BLaER1 (cell line): ENCODE measurements around the gene CMC2.

Experiments
- H3K27ac ChIP-seq: shearing (Covaris generic); formaldehyde crosslinking; 2 replicates; pipeline ENCODE4 v1.8.1; 2022
- H3K27me3 ChIP-seq: shearing (Covaris generic); formaldehyde crosslinking; 2 replicates; pipeline ENCODE4 v1.8.1; 2022
- H3K36me3 ChIP-seq: shearing (Covaris generic); formaldehyde crosslinking; 2 replicates; pipeline ENCODE4 v1.8.1; 2022
- H3K4me1 ChIP-seq: shearing (Covaris generic); formaldehyde crosslinking; 2 replicates; pipeline ENCODE4 v1.8.1; 2022
- H3K4me2 ChIP-seq: shearing (Covaris generic); formaldehyde crosslinking; 2 replicates; pipeline ENCODE4 v1.8.1; 2022
- H3K4me3 ChIP-seq: shearing (Covaris generic); formaldehyde crosslinking; 2 replicates; pipeline ENCODE4 v1.8.1; 2022
- H3K9ac ChIP-seq: shearing (Covaris generic); formaldehyde crosslinking; 2 replicates; pipeline ENCODE4 v1.8.1; 2022
- H3K9me3 ChIP-seq: shearing (Covaris generic); formaldehyde crosslinking; 2 replicates; pipeline ENCODE4 v1.8.1; 2022
- H4K20me1 ChIP-seq: shearing (Covaris generic); formaldehyde crosslinking; 2 replicates; pipeline ENCODE4 v1.8.1; 2022
- Cebpa-rat ChIP-seq: shearing (Covaris generic); IDR thresholded peaks from 2 replicates; pipeline ENCODE4 v1.8.1; 2022

Gene CMC2

DNA sequence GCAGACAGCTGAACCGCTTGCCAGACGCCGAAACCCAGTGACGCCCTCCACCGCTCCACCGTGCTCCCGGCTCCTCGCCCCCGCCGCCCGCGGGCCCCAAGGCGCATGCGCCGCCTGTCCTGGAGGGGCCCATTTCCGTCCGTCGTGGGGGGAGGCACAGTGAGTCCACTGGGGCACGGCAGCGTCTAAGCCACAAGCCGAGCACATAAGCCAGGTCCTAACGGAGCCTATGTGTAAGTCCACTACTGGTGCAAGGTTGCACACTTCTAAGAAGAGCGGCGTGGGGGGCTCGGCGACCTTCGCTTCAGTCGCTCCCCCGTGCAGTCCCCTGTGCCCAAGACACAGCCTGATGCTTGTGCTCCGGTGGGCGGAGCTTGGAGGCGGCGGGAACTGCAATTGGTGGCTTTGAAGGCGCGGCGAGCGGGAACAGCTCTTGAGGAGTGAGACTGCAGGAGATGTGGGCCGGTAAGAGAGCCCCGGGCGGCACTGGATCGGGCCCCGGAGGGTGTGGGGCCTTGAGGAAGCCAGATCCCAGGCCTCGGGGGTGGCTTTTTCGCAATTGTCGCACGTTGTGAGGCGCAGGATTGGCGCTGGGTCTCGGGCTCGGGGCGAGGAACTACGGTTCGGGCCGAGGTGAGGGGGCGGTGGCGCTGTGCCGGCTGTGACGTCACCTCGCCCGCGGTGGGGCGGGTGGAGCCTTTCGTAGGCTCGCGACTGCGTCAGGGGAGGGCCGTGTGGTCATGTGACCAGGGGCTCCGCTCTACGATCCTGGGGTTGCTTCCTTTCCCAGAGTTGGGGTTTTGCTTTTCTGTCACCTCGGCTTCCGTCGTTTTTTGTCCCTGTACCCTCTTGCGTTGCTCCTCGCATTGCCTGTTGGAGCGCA is at the start of gene CMC2, which contains the start of gene CENPN:
TSS of gene CMC2 (minus strand) at position 73 of the 883 bp plus-strand sequence. CDS start 9,491 bp downstream, outside the sequence.
TSS of gene CENPN (plus strand) at position 402 of the 883 bp plus-strand sequence. CDS start 4,726 bp downstream, outside the sequence.
- Histone ChIP-seq H3K27me3 (no peaks in the 10 kb centered on the region), H3K27ac (peak within 1 kb of the TSS; percentile 100), H3K9ac (peak within 1 kb of the TSS; percentile 100), H4K20me1 (peaks cover 40% of the 10 kb centered on the region), H3K4me3 (peak within 1 kb of the TSS; percentile 98), H3K9me3 (no peaks in the 10 kb centered on the region), H3K36me3 (peaks cover 23% of the 10 kb centered on the region), H3K4me1 (peaks cover 42% of the 10 kb centered on the region), H3K4me2 (peak within 1 kb of the TSS; percentile 77)
- TF ChIP-seq Cebpa-rat: no peak

DNA sequence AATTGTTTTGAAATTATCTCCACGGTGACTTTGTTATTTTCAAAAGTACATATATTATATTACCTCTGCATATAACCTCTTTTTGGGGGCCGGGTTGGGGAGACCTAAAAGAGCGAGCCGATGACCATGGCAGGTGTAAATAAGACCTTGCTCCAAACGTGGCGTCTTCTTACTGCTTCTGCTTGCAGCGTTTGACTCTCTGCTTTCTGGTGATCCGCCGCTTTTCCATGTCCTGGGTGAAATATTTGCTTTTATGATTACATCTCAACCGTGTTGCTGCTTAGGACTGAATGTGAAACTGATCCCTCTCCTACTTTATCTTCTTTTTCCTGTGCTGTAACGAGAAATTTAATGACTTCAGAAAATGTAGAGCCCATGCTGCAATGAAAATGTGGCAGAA is 47.1 kb upstream of the CMC2 start:
- peaks cover 12% of the 10 kb centered on the region for H3K9me3 ChIP-seq
- H3K27ac ChIP-seq: no peak overlapping the region
- H4K20me1 ChIP-seq: no peaks in the 10 kb centered on the region
- TF ChIP-seq Cebpa-rat: no peak
- no peak overlapping the region for H3K4me3 ChIP-seq
- no peak overlapping the region for H3K4me2 ChIP-seq
- no peak overlapping the region for H3K9ac ChIP-seq
- no peaks in the 10 kb centered on the region for H3K27me3 ChIP-seq
- H3K36me3 ChIP-seq: no peaks in the 10 kb centered on the region
- no peaks in the 10 kb centered on the region for H3K4me1 ChIP-seq

DNA sequence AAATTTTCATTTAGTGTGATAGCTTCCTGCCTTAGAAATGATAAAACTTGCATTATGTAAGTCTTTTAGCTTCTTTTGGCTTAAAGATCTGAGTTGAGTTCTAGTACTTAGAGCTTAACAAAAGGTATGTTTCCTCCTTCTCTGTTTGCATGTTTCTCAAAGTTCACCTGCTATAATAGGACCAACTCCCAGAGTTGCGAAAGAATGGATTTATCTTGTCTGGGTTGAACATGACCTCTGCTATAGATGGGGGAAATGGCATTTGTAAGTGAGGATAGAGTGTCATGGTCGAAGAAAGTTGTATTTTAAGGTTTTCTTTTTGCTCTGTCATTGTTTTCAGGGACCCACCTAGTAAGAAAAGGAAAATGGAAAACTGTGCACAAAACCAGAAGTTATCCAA is 36.1 kb upstream of the CMC2 start:
- TF ChIP-seq Cebpa-rat: no peak
- H3K36me3 ChIP-seq: peaks cover 91% of the 10 kb centered on the region

DNA sequence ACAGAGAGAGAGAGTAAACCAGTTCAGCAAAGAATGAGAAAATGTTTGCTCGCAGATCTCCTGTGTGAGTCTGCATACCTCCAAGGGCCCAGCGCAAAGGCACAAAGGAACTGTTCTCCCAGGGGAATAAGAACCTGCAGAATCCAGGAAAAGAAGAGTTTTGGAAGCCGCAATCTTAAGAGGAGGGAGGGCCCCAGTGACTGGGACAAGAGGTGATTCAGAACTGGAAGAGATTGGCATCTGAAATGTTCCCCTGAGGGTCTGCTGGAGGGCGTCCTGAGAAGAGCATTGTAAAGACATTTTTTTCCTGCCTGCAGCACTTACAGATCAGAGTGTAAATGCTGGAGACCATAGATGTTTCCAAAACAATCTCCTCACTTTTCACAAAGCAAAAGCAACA is 35.0 kb upstream of the CMC2 start:
- H3K4me3 ChIP-seq: no peak overlapping the region
- H3K27ac ChIP-seq: no peak overlapping the region
- no peak for TF ChIP-seq Cebpa-rat
- H3K36me3 ChIP-seq: peaks cover 92% of the 10 kb centered on the region
- H3K4me2 ChIP-seq: no peak overlapping the region
- no peaks in the 10 kb centered on the region for H3K27me3 ChIP-seq
- no peak overlapping the region for H3K9ac ChIP-seq
- peaks cover 11% of the 10 kb centered on the region for H3K4me1 ChIP-seq
- H3K9me3 ChIP-seq: no peaks in the 10 kb centered on the region
- peaks cover 53% of the 10 kb centered on the region for H4K20me1 ChIP-seq

More for the DNA sequence above, 36.1 kb upstream of the CMC2 start:
- no peak overlapping the region for H3K9ac ChIP-seq
- no peak overlapping the region for H3K27ac ChIP-seq
- no peak overlapping the region for H3K4me3 ChIP-seq
- H3K4me2 ChIP-seq: no peak overlapping the region
- no peaks in the 10 kb centered on the region; the same call in 1 of the 2 replicates for H3K4me1 ChIP-seq
- peaks cover 42% of the 10 kb centered on the region for H4K20me1 ChIP-seq
- no peaks in the 10 kb centered on the region for H3K27me3 ChIP-seq
- H3K9me3 ChIP-seq: peaks cover 6% of the 10 kb centered on the region

DNA sequence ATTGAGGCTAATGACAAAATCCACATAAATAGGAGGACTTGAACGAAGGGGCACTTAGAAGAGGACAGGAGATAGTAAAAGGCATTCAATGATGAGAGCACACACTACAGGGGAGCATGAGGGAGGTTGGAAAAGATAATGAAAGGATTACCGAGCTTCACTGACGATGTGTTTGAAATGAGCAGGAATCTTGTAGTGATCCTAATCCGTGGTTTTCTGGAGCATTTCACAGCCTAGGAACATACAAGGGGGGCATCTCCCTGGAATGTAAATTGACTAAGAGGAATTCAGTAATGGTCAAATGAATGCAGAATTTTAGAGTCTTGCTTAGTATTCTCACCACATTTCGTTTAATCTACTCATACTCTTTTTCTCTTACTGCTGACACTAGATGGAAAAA is 34.2 kb upstream of the CMC2 start:
- Histone ChIP-seq H3K27me3 (no peaks in the 10 kb centered on the region), H3K36me3 (peaks cover 84% of the 10 kb centered on the region), H3K4me3 (no peak overlapping the region), H3K4me1 (peaks cover 14% of the 10 kb centered on the region), H3K4me2 (no peak overlapping the region), H3K27ac (no peak overlapping the region), H4K20me1 (peaks cover 60% of the 10 kb centered on the region), H3K9ac (no peak overlapping the region), H3K9me3 (no peaks in the 10 kb centered on the region)
- no peak for TF ChIP-seq Cebpa-rat

DNA sequence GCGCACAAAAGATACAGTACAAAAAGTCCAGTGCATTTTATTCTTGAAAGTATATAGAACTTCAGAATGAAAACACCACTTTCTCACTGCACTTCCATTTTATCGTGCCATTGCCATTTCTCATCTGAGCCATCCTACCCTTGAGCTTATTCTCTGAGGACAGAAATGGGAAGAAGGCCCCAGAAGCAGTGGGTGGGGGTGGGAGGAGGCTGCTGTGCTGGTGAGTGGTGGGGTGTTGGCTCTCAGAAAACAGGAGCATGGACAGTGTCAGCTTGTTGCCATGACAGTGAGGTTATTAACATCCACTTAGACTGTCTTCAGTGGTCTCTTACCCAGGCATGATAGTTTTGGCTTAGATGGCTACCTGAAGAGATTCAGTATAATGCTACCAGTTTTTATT is 33.4 kb upstream of the CMC2 start:
- Histone ChIP-seq H3K4me2 (no peak overlapping the region), H3K27ac (no peak overlapping the region), H3K4me3 (no peak overlapping the region), H3K9me3 (no peaks in the 10 kb centered on the region), H3K9ac (no peak overlapping the region), H3K36me3 (peaks cover 77% of the 10 kb centered on the region), H3K27me3 (no peaks in the 10 kb centered on the region), H3K4me1 (peaks cover 14% of the 10 kb centered on the region), H4K20me1 (peaks cover 60% of the 10 kb centered on the region)
- TF ChIP-seq Cebpa-rat: no peak

DNA sequence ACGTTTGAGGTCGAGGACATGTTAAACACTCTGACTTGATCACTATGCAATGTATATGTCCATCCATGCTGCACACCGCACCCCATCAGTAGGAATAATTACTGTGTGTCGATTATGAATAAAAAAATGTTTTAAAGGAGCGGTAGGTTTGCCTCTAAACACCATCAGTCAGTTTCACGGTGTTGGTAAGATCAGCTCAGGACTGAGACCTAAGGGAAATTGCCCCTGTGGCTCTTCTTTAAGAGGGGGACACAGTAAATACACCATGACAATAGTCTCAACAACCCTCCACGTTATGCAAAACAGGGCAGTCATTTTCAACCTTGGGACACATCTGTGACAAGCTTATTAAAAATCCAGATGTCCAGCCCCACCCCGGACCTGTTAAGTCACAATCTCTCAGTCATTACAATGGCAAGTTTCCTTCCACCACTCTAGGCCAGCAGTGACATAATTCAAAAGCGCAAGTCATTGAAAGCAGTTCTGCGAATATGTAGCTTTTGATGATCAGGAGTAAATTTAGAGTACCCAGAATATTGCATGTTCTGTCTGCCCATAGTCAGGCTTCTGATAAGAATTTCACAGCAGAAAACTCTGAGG is 30.2 kb upstream of the CMC2 start:
- Histone ChIP-seq H3K27ac (peak overlapping the region; percentile 88), H3K9ac (peak overlapping the region; percentile 94), H3K9me3 (no peaks in the 10 kb centered on the region), H4K20me1 (peaks cover 56% of the 10 kb centered on the region), H3K4me1 (peaks cover 14% of the 10 kb centered on the region), H3K4me3 (peak overlapping the region; percentile 99), H3K36me3 (peaks cover 53% of the 10 kb centered on the region), H3K4me2 (peak overlapping the region; percentile 93), H3K27me3 (no peaks in the 10 kb centered on the region)
- no peak for TF ChIP-seq Cebpa-rat

DNA sequence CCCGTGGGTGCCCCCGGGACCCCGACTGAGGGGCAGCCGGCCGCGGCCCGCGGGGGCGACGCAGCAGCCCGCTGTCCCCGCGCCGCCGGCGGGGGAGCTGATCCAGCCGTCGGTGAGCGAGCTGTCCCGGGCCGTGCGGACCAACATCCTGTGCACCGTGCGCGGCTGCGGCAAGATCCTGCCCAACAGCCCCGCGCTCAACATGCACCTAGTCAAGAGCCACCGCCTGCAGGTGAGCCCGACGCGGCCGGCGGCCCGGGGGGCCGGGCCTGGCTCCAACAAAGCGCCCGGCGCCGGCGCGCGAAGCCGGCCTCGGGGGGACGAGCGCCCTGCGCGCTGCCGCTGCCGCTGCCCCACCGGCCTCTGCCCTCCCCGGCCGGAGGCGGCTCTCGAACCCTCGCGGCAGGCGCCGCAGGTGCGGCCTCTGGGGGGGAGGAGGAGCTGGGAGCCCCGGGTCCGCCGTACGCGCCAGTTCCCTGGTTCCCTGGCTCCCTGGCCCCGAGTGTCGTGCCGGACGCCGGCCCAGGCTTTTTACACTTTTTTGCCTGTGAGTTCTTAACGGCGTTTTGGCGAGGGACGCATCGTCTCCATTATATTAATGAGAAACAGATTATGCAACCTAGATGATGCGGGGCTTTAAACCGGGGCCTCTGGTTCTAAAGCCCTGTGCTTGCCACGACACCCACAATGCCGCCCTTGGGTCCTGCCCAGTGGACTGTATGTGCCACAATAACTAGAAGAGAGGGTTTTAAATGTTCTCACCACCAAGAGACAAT is 29.5 kb upstream of the CMC2 start:
- peaks cover 14% of the 10 kb centered on the region for H3K4me1 ChIP-seq
- peak overlapping the region; percentile 88 for H3K27ac ChIP-seq
- H3K27me3 ChIP-seq: no peaks in the 10 kb centered on the region
- H3K4me3 ChIP-seq: peak overlapping the region; percentile 99
- H3K9ac ChIP-seq: peak overlapping the region; percentile 94
- H3K9me3 ChIP-seq: no peaks in the 10 kb centered on the region
- TF ChIP-seq Cebpa-rat: no peak
- H3K36me3 ChIP-seq: peaks cover 53% of the 10 kb centered on the region
- peaks cover 49% of the 10 kb centered on the region for H4K20me1 ChIP-seq
- H3K4me2 ChIP-seq: peak overlapping the region; percentile 93

DNA sequence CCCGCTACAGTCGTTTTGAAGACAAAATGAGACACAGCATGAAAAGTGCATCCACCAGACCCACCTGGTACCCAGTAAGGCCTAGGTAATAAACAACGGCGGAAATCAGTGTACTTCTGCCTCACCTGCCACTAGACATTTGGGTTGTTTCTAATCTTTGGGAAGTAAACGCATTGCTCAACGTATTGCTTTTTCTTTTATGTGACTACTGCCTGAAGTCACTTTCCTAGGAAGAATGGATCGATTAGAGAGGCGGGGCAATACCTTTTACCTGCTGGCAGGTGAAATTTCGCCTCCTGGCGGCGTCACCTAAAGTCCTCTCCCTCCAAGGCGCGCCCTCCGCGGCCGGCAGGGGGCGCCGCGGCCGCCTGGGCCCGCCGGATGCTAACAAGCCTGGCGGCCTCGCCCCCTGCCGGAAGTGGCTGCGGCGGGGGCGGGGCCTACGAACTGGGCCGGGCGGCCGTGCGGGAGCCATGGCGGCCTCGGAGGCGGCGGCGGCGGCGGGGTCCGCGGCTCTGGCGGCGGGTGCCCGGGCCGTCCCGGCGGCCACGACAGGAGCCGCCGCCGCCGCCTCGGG is 28.8 kb upstream of the CMC2 start, which contains the start of gene ATMIN:
TSS of gene ATMIN (plus strand) at position 445 of the 577 bp plus-strand sequence. CDS start at position 474, 29 bp downstream.
- H3K27me3 ChIP-seq: no peaks in the 10 kb centered on the region
- peaks cover 53% of the 10 kb centered on the region for H3K36me3 ChIP-seq
- peak within 1 kb of the TSS; percentile 94 for H3K9ac ChIP-seq
- H3K4me1 ChIP-seq: peaks cover 14% of the 10 kb centered on the region
- H3K4me3 ChIP-seq: peak within 1 kb of the TSS; percentile 99
- peak within 1 kb of the TSS; percentile 93 for H3K4me2 ChIP-seq
- H3K27ac ChIP-seq: peak within 1 kb of the TSS; percentile 88
- TF ChIP-seq Cebpa-rat: no peak
- peaks cover 42% of the 10 kb centered on the region for H4K20me1 ChIP-seq
- no peaks in the 10 kb centered on the region for H3K9me3 ChIP-seq
